NCI-H1694 treated with DMSO at 0.1 percent for 48 hours (cell line): ENCODE measurements around the gene KMT2B.

Source experiments
- DNase-seq: peaks from one replicate; lab custom pipeline; 2025; lab: John Stamatoyannopoulos, UW

The KMT2B gene

DNA sequence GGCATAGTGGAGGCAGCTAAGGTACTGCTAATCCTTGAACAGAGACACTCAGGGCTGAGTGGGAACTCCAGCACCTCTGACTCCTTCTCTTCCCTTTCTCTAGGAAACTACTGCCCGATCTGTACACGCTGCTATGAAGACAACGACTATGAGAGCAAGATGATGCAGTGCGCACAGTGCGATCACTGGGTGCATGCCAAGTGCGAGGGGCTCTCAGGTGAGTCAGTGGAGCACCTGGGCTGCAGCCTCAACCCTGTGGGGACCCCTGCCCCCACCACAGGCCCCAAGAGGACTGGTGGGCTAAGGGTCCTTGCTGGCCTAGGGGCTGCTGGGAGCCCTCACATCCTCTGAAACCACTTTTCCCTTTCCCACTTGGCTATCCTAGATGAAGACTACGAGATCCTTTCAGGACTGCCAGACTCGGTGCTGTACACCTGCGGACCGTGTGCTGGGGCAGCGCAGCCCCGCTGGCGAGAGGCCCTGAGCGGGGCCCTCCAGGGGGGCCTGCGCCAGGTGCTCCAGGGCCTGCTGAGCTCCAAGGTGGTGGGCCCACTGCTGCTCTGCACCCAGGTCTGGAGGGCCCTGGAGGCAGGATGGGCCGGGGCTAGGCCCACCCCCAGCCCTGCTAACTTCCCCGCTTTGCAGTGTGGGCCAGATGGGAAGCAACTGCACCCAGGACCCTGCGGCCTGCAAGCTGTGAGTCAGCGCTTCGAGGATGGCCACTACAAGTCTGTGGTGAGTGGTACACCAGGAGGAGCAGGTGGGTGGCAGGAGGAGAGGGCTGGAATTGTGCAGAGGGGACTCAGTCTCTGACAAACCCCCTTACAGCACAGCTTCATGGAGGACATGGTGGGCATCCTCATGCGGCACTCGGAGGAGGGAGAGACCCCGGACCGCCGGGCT lies 9.5 kb downstream of the KMT2B start:
- no peak for DNase-seq

DNA sequence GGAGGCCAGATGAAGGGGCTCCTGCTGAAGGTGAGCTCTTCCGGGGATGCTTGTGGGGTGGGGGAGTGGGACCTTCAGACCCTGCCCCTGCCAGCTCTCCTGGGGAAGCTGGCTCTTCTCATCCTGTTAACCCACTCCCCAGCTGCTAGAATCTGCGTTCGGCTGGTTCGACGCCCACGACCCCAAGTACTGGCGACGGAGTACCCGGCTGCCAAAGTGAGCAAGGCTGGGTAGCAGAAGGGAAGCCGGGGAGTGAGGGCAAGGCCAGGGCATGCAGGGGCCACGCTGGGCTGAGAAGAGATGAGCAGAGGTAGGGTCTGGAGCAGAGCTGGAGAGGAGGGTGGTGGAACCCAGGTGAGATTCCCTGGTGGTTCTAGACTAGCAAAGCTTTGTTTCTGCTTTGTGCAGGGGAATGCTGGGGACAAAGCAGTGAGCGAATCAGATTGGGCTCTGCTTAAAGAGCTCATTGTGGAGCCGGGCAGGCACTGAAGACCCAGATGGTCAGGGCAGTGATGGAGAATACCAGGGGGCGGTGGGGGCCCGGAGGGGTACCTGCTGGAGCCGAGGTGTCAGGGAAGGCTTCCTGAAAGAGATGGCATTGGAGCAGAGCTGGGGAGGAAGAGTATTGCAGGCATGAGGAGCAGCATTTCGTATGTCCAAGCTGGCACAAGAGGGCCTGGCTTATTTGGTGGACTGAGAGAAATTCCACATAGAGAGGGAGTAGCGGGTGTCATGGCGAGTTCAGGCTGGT lies 10.3 kb downstream of the KMT2B start:
- DNase-seq, result no peak

DNA sequence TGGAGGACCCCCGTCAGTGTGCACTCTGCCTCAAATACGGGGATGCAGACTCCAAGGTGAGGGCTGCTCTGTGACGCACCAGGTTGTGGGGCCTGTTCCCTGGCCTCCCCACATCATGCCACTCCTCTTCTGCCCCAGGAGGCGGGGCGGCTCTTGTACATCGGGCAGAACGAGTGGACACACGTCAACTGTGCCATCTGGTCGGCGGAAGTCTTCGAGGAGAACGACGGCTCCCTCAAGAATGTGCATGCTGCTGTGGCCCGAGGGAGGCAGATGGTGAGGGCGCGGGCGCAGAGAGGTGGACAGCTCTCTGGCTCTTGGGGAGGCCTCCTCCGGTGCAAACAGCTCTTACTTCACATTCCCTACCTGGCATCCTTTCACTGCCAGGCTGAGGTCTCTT lies 11.2 kb downstream of the KMT2B start:
- no peak for DNase-seq

DNA sequence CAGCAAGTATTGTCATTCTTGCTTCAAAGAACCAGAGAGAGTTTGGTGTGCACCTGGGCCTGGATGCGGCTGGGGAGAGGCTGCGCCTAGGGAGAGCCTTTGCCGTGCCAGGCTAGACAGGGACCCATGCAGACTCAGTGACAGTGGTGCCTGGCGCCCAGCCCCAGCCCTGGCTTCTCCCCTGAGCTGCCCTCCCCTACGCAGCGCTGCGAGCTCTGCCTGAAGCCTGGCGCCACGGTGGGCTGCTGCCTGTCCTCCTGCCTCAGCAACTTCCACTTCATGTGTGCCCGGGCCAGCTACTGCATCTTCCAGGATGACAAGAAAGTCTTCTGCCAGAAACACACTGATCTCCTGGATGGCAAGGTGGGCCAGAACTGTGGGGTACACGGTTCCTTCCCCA lies 12.0 kb downstream of the KMT2B start:
- no peak for DNase-seq

DNA sequence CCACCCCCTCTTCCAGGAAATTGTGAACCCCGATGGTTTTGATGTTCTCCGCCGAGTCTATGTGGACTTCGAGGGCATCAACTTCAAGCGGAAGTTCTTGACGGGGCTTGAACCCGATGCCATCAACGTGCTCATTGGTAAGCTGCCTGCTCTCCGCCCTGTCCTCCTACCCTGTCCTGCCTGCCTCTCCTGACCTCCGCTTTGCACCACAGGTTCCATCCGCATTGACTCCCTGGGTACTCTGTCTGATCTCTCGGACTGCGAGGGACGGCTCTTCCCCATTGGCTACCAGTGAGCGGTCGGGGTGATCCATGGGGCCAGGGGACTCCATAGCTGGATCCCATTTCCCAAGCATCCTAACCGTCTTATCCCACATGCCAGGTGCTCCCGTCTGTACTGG lies 12.5 kb downstream of the KMT2B start:
- no peak for DNase-seq

DNA sequence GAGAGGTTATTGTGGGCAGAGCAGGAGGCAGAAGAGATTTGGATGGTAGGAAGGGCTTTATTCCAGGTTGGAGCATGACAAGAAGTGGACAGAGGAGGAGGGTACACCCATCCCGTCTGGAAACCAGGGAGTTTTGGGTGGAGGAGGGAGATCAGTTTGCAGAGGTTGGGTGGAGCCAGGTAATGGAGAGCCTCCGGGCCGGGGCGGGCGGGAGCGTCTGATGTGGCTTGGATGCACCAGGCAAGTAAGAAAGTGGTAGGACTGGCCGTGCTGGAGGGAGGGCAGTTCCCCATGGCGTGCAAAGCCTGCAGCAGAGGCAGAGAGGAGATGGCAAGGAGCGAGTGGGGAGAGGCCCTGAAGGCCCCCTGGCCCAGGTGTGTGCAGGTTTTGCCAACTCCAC lies 13.6 kb downstream of the KMT2B start:
- DNase-seq, result no peak

DNA sequence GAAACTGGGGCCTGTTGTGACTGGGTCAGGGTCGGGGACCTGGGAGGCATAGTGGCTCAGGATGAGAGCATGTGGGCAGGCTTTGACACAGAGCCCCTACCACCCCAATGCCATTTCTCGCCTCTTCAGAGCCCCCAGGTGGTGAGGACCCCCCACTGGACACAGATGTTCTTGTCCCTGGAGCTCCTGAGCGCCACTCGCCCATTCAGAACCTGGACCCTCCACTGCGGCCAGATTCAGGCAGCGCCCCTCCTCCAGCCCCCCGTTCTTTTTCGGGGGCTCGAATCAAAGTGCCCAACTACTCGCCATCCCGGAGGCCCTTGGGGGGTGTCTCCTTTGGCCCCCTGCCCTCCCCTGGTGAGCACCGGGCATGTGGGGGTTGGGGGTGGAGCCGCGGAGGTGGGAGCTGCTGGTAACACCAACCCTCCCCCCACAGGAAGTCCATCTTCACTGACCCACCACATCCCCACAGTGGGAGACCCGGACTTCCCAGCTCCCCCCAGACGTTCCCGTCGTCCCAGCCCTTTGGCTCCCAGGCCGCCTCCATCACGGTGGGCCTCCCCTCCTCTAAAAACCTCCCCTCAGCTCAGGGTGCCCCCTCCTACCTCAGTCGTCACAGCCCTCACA lies 14.1 kb downstream of the KMT2B start:
- DNase-seq, result no peak

DNA sequence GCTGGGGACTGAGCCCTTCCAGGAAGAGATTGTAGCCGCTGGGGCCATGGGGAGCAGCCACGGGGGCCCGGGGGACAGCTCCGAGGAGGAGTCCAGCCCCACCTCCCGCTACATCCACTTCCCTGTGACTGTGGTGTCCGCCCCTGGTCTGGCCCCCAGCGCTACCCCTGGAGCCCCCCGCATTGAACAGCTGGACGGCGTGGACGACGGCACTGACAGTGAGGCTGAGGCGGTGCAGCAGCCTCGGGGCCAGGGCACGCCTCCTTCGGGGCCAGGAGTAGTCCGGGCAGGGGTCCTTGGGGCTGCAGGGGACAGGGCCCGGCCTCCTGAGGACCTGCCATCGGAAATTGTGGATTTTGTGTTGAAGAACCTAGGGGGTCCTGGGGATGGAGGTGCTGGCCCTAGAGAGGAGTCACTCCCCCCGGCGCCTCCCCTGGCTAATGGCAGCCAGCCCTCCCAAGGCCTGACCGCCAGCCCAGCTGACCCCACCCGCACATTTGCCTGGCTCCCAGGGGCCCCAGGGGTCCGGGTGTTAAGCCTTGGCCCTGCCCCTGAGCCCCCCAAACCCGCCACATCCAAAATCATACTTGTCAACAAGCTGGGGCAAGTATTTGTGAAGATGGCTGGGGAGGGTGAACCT lies 14.9 kb downstream of the KMT2B start:
- DNase-seq, result no peak

DNA sequence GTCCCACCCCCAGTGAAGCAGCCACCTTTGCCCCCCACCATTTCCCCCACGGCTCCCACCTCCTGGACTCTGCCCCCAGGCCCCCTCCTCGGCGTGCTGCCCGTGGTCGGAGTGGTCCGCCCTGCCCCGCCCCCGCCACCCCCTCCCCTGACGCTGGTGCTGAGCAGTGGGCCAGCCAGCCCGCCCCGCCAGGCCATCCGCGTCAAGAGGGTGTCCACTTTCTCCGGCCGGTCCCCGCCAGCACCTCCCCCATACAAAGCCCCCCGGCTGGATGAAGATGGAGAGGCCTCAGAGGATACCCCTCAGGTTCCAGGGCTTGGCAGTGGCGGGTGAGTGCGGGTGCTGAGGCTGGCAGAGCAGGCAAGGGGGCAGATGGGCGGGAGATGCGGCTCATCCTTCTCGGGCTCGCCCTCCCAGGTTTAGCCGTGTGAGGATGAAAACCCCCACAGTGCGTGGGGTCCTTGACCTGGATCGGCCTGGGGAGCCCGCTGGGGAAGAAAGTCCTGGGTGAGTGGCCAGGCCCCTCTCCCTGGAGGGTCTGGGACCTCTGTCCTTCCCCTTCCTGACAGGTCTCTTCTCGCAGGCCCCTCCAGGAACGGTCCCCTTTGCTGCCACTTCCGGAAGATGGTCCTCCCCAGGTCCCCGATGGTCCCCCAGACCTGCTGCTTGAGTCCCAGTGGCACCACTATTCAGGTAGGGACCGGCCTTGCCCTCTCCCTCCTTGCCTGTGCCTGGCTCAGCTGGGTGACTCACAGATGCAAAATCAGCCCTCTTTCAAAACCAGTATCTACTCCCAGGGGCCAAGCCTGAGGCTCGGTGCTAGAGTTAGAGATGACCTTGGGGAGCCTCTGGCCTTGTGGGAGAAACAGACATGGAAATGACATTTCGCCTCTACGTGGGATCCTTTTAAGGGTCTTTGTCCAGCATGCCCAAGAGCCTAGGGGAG lies 15.7 kb downstream of the KMT2B start:
- DNase-seq, result no peak

DNA sequence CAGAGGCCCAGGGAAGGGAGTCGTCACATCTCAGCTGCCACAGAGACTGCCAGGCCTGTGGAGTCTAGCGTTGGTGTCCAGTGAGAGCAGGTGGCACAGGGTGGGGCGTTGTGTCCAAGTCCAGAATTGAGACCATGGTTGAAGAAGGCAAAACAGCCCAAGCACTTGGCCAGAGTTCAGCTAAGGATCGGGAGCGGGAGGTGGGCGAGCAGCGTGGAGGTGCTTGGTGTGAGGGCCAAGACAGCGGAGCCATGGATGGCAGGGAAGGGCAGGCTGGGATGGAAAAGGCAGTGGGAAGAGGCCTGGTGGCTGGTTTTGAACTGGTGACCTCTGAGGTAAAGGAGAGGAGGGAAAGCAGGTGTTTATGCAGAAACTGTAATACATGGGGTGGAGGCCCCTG lies 16.5 kb downstream of the KMT2B start:
- DNase-seq, result no peak

DNA sequence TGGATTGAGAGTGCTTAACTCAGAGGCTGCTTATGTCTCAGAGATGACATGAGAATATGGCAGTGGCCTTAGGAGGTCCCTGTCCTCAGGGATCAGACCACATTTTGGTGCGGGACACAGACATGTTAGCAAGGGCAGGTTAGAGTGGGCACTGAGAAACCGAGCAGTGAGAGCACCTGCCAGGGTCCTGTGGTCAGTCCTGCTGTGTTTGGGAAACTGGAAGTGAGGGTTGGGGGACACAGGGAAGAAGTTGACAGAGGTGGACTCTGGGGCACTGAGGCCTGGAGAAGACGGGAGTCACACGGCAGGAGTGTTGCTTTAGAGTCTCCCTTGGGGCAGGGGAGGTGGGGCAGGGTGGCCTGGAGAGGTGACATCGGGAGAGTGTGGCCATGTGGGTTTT lies 17.1 kb downstream of the KMT2B start:
- no peak for DNase-seq

DNA sequence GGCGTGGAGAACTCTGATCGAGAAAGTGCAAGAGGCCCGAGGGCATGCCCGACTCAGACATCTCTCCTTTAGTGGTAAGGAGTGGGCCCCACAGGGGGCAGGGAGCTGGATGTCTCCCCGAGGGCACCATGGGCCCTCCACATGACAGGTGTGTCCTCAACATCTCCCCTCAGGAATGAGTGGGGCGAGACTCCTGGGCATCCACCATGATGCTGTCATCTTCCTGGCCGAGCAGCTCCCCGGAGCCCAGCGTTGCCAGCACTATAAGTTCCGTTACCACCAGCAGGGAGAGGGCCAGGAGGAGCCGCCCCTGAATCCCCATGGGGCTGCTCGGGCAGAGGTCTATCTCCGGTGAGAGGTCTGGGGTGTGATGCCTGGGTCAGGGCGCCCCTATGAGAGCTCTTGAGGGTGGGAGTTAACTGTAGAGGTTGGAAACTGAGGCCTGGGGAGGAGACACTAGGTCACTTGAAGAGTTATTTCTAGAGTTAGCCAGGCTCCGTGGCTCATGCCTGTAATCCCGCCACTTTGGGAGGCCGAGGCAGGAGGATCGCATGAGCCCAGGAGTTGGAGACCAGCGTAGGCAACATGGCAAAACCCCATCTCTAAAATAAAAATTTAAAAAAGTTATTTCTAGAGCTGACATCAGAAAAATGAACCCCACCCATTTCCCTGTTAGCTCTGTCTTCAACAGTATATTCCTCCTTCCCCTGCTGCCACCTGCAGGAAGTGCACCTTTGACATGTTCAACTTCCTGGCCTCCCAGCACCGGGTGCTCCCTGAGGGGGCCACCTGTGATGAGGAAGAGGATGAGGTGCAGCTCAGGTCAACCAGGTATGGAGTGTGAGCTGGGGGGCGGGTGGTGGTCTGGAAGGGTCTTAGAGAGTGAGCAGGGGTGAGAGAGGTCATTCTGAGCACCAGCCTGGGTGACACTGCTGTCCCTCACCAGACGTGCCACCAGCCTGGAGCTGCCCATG lies 19.4 kb downstream of the KMT2B start:
- no peak for DNase-seq

DNA sequence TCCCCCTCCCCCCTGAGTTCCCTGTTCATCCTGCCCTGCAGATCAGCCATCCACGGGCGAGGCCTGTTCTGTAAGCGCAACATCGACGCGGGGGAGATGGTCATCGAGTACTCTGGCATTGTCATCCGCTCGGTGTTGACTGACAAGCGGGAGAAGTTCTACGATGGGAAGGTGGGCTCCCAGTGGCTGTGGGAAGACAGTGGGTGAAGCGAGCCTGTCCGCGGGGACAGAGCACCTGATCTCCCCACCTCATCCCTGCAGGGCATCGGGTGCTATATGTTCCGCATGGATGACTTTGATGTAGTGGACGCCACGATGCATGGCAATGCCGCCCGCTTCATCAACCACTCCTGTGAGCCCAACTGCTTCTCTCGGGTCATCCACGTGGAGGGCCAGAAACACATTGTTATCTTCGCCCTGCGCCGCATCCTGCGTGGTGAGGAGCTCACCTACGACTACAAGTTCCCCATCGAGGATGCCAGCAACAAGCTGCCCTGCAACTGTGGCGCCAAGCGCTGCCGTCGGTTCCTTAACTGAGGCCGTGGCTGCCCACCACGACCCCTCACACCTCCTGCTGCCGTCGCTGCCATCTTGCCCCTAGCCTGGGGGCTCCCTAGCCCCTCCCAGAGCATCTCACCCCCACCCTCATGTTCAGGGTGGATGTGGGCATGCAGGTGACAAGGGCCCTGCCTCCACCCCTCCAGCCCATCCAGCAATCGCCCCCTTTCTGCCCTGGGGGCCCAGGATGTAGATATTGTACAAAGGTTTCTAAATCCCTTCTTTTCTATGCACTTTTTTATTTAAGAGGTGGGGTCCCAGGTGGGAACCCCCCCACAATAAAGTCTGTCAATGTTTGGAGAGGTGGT lies 20.5 kb downstream of the KMT2B start:
- no peak for DNase-seq

DNA sequence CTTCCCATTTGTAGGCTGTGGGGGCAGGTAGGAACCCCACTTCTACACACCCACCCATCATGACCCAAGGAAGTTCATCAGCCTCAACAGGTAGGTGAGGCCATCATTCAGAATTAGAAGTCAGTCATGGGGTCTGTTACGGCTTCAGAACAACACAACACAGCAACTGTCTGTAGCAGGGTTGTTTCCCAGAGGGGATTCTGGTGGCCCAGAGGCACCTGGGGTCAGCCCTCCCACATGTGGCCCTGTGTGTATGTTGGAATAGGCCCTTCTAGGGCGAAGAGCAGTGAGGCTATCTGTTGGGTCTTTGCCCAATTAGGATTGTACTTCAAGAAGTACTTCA lies 21.1 kb downstream of the KMT2B start:
- no peak for DNase-seq

DNA sequence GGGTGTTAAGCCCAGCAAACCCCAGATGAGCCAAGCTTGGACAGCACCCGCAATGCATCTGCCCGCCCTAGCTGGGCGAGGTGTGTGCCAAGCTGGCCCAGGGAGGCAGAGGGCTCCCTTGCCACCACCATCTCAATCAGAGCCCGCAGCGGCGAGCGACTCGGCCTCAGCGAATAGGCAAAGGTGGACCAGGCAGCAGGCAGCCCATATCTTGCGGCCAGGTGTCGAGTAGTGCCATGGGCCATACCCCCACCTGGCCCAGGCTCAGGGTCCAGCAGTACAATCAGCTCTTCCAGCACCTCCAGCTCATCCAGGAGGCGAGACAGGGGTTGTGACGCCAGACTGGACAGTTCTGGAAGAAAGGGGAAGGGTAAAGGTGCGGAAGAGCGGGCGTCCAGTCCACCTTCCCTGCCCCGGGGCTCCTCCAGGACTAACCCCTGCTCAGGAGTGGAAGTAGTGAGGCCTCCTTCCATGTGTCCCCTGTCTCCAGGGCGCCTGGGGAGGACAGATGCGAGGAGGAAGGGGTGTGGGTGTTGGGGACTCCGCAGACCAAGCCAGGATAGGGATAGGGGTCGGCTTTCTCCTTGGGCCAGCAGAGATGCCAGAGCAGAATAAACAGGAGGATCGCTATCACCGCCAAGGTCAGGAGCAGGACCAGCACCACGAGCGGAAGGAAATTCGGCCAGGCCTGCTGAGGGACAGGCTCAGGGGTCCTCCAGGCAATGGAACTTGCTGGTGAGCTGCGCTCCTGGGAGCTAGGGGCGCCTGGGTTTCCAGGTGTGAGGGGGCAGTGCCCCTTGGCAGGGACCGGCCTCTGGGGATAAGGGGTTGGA lies 21.7 kb downstream of the KMT2B start:
- no peak for DNase-seq

DNA sequence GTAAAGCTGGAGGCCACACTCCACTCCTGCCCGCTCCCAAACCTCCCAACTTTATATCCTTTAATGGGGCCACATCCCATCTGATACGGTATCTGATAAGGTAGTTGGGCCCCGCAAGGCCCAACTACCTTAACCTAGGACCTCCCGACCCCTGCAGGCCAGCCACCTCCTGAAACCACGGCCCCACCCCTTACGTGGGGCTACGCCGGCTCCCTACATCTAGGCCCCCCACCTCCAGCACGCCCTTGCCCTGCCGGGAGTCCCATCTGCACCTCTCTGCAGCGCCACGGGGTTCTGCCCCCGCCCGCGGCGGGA lies 22.3 kb downstream of the KMT2B start:
- no peak for DNase-seq

DNA sequence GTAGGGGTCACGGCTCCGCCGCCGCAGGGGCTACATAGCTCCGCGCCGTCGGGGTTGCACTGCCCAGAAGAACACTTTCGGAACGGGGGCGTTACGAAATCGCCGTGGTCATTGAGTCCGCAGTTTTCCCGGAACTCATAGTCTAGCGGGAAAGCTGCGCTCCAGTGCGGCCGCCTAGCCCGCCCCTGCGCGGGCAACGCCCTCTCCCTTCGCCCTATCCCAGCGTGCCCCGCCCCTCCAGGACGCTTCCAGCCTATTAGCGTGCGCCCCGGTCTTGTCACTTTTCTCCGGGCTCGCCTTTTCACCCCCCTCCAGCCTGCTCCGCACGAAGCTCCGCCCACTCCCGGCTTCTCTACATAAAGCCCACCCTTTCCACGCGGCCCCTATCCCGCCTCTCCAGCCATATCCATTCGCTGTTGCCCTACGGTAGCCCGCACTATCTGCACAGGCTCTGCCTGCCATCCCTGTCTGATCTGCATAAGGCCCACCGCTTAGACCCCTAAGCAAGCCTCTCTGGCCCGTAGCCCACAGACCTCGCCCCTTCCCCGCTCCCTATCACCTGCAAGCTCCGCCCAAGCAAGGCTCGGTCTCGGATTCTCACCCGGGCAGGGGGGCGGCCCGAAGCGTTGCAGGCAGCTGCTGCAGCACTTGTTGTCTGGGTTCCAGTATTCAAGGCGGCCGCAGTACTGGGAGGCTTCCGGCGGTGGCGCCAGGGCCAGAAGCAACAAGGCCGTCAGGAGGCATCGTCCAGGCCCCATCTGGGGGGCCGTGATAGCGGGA lies 22.8 kb downstream of the KMT2B start:
- DNase-seq, result peak; percentile 99

DNA sequence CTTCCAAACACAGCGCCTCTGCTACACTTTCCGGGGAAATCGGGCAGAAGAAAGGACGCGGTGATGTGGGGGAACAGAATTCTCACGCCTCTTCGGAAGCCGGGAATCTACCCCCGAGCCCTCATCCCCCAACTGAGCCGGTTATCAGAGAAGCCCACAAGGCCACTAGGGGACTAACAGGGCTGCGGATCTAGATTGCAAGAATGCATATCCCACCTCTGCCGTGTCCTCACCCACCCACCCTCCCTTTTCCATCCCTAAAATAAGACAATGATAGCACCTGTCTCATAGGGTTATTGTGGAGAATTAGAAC lies 23.4 kb downstream of the KMT2B start:
- no peak for DNase-seq
